Activated CD4-positive, alpha-beta T cell treated with anti-CD3 and anti-CD28 coated beads, Interleukin-2, Interleukin-4, amounts not matched to agents 100 ng/mL and 50 ng/mL, durations not matched to agents 16 hours and 8 hours (primary cell): ENCODE measurements around the gene BAG3.
A peak's percentile ranks its signal among the peaks of the same experiment; 100 is the strongest.
"Not testable (repeated sequence)": the region's sequence is repeated elsewhere in the genome, so short reads cannot be mapped to it uniquely, and the experiment has no call there.

ENCODE experiments used
- DNase-seq: peaks from one replicate; pipeline ENCODE4 v3.0.0-alpha.2; 2020; ENCODE audit warnings: low spot score

Gene BAG3

GRCh38 chr10:119693262-119693957 is 42.2 kb downstream of the BAG3 start:
- DNase-seq = no peak

DNA sequence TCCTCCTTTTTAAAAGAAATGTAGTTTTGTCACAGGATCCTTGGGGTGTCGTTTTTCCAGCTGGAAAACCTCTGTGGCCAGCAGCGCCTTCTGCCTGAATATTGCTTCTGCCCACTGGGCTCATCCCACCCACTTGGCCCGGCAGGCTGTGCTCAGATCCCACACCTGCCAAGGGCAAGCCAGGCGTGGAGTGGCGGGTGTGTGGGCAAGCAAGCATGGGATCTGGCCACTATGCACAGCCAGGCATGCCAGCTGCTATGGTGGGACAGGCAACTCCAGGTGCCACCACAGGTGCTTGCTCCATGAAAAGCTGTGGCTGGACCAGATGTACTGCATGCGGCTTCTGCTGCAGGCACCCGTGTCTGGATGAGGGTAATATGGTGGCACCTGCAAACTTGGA is 43.4 kb downstream of the BAG3 start:
- no peak for DNase-seq

DNA sequence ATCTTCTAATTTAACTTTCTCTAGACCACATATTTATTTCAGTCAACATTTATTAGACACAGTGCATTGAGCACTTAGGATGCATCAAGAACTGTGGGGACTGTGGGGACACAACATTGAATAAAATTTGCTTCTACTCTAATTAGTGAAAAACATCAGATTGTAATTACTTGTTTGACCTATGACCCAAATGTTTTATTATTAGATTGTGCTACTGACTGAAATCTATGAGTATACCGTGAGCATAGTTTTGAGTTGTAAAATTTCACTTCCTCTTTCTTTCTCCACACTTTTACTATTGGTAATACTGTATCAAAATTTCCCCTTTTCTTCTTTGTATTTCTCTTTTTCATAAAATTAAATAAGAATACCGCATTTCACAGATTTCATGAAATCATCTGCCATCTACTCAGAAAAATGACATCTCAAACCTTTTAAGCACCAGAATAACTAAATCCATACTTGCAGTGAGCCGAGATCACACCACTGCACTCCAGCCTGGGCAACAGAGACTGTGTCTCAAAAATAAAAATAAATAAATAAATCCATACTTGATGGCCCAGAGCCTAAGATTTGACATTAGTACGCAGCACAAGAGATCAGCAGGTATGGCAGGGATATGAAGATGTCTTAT is 49.3 kb downstream of the BAG3 start:
- DNase-seq = no peak

DNA sequence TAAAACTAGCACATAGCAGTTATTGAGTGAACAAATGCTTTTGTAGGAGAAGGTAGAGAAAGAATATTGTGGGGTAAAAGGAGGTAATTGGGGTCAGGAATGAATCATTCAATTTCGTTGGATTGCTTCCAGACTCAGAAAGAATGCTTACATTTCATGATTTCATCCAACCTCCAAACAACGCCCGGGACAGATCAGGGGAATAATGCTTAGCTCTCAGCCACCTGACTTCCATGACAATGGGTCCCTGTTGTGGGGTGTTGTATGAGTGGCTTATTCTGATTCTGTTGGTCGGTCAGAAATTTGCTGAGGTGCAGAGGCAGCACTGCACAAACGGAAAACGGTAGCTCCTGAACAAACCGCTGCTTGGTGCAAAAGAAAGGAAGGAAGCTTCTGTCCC is 50.7 kb downstream of the BAG3 start:
- DNase-seq = no peak

- DNase-seq = peak; percentile 40
Observed at GRCh38 chr10:119702583-119702982, 51.4 kb downstream of the BAG3 start.

DNA sequence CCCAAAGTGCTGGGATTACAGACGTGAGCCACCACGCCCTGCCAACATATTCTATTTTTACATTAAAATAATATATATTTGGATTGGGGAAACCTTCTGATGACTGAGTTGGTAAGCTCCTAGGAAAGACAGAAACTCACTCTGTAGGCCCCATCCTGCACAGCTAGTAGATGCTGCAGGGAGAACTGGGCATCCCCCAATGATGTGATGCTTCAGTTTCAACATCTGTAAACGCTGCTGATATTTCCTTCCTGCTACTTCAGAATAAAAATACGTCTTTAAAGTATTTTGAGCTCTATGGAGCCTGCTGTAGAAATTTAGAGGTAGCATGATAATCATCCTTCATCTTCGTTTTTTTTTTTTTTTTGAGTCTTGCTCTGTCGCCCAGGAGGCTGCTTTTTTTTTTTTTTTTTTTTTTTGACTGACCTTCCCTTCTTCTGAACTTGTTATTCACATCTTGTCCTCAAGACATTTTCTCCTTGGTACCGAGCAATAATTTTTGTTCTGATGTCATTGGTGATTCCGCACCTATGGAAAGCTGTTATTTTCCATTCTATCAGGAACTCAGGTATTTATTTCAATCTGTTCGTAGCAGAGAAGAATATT is 52.8 kb downstream of the BAG3 start:
- DNase-seq = peak; percentile 31

GRCh38 chr10:119705434-119705831 is 54.3 kb downstream of the BAG3 start:
- DNase-seq = peak; percentile 73

GRCh38 chr10:119706521-119707278 is 55.5 kb downstream of the BAG3 start:
- no peak for DNase-seq

DNA sequence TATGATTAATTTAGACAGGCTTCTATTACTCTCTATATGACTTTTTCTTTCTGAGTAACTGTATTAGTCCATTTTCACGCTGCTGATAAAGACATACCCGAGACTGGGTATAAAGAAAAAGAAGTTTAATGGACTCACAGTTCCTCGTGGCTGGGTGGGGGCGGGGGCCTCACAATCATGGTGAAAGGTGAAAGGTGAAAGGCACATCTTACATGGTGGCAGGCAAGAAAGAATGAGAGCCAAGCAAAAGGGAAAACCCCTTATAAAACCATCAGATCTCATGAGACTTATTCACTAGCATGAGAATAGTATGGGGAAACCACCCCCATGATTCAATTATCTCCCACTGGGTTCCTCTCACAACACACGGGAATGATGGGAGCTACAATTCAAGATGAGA is 56.2 kb downstream of the BAG3 start:
- not testable (repeated sequence) for DNase-seq

DNA sequence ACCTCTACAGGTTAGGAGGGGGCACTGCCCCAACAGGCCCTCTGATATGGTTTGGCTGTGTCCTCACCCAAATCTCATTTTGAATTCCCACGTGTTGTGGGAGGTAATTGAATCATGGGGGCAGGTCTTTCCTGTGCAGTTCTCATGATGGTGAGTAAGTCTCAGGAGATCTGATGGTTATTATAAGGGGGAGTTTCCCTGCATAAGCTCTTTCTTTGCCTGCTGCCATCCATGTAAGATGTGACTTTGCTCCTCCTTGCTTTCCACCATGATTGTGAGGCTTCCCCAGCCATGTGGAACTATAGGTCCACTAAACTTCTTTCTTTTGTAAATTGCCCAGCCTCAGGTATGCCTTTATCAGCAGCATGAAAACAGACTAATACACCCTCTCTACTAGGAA is 59.8 kb downstream of the BAG3 start:
- not testable (repeated sequence) for DNase-seq

- DNase-seq = no peak
Observed at GRCh38 chr10:119713744-119714483, 62.7 kb downstream of the BAG3 start.

DNA sequence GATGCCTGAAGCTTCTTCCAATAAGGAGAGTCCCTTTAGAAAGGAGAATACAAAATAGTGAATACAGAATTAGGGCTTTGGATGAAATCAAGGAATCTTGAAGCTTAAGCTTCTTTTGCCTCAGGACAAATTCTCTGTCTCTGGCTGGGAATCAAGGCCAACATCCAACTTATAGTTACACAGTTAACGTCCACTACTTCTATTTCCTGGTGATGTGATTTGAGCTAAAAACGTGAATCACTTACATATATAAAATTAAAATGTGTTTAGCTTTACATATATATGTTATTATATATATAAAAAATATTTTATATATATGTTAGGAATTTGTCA is 63.3 kb downstream of the BAG3 start:
- no peak for DNase-seq

GRCh38 chr10:119715628-119716505 is 64.7 kb downstream of the BAG3 start:
- DNase-seq = no peak

- DNase-seq = no peak
Observed at GRCh38 chr10:119723161-119723560, 72.0 kb downstream of the BAG3 start.

DNA sequence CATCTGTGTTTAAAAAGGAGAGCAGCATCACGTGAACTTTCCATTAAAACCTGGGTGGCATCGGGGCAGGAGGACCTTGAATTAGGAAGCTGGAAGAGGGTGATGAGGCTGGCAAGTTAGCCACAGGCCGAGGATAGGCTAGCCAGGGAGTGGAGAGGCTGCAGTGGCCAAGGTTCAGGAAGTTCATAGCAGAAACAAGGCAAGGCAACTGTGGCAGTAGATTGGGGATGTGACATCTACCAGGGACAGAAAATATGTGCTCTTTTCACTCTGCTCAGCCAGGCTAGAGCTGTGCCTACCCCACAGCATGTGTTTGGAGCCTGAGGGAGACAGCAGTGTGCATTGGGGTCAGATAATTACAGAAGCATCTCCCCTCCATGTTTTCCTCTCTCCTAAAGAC is 72.4 kb downstream of the BAG3 start:
- no peak for DNase-seq

GRCh38 chr10:119724593-119725516 is 73.7 kb downstream of the BAG3 start:
- DNase-seq = no peak

DNA sequence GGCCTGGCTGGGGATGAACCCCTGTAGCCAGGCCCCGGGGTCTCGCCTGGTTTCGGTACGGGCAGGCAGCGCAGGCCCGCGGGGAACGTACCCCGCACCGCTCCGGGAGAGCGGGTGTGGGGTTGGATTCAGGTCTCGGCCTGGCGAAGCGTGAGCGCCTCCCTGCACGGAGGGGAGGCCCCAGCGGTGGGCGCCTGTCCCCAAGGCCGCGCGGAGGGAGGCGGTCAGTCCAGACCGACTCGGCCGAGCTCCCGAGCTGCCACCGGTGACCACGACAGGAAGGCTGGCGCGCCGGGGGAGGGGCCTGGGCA is 74.3 kb downstream of the BAG3 start:
- DNase-seq = no peak

DNA sequence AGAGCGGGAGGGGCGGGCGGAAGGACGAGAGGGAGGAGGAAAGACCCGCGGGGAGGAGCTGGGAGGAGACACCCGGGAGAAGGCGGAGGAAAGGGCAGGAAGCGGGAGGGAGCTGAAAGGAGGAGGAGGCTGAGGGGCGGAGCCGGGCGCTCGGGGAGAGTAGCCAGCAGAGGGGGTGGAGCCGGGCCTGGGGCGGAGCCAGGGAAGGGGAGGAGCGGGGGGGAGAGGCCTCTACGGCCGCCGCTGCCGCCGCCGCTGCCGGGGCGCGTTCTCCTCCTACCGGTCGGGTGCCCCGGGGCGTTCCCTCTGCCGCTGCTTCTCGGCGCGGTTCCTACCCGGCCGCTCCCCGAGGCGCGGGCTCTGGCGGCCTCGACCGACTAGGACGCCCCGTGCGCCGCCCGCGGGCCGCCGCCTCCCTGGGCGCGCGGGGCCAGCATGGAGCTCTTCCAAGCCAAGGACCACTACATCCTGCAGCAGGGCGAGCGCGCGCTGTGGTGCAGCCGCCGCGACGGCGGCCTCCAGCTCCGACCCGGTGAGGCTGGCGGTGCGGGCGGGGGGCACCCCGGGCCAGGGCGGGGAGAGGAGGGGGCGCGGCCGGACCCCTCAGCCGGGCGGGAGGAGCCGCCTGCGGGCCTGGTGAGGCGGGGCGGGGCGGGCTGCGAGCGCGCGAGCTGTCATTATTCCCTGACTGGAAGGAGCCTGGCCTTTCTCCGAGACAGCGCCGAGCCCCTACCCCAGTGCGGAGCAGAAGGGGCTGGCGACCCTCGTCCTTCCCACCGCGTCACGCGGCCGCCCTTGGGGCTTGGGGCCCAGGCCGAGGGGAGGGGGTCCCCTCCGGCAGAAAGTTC is 74.9 kb downstream of the BAG3 start, which contains the start of gene INPP5F:
Gene INPP5F, plus strand, starts transcription at position 223 of the 848 bp plus-strand sequence. Its CDS starts 213 bp downstream, at position 436.
- peak; percentile 99 for DNase-seq

DNA sequence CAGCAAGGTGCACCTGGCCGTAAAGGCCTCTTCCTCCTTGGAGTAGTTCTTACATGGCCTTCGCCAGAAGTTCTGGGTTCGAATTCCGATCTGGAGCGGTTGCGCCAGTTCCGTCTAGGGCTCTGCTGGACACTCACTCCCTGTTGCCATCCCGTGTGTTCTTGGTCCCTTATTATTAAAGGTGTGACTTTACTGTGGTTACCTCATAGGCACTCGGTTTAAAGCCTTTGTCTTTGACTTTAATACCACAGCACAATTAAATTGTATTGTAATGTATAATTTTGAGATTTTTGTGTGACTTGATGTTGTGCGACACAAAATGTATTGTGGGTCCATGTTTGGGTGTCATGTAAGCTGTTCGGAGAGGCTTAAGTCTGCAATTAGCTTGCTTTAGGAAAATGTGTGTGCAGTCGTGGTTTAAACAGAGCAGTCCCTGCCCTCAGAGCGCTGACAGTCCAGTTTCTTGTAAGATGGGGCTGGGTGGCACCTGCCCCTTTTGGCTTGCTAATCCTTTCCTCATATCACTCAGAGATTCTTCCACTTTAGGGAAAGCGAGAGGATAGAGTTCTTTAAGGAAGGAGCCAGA is 75.6 kb downstream of the BAG3 start:
- DNase-seq = no peak
